Stimulated activated CD4-positive, alpha-beta T cell treated with anti-CD3 and anti-CD28 coated beads, Interleukin-15, amount 100 ng/mL, for 24 hours (primary cell): ENCODE measurements around the gene PDE6B.

Experiments
- DNase-seq: peaks from one replicate; pipeline ENCODE4 v3.0.0-alpha.2; 2020

PDE6B gene

GRCh38 chr4:601612-602558 is 23.5 kb upstream of the PDE6B start:
- DNase-seq = no peak

DNA sequence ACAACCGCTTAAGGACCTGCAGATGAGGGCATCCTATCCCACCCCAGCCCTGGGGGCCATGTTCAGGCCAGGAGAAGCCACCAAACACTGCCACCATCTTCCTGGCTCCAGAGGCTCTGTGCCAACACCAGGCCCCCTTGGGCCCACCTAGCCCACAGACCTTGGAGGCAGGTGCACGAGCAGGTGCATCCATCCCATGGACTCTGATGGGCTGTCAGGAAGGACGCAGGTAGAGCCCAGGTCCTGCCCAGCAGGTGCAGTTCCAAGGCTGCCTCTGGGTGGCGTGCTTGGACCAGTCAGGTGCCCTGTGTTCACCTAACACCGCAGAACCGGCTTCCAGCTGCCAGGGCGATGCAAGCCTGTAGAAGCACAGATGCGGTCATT is 22.8 kb upstream of the PDE6B start:
- DNase-seq = peak; percentile 82

DNA sequence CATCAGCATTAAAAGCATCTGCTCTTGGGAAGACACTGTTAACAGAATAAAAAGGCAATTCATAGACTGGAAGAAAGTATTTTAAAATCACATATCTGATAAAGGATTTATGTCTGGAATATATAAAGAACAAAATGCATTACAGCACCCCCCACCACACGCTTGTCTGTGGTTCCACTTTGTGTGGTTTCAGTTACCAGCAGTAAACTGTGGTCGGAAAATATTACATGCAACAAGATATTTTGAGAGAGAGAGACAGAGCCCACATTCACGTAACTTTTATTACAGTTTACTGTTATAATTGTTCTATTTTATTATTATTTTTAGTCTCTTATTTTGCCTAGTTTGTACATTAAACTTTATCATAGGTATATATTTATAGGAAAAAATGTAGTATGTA is 21.2 kb upstream of the PDE6B start:
- peak; percentile 44 for DNase-seq

GRCh38 chr4:605702-606425 is 19.5 kb upstream of the PDE6B start:
- DNase-seq = no peak

DNA sequence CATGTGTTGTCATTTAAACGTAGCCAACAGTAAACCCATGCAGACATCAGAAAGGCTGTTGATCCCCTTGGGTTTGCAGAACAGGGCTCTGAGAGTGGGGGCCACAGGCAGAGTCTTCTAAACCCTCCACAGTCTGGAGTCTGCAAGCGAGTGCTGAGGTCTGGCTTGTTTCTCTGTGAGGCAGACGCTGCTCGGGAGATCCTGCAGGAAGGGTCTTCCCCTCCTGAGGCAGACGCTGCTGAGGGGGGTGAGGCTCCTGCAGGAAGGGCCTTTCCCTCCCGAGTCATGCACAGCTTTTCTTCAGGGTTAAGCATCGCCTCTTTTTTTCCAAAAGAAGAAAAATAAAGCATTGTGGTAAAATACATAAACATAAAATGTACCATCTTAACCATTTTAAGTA is 17.1 kb upstream of the PDE6B start:
- DNase-seq = no peak

GRCh38 chr4:609400-610050 is 15.8 kb upstream of the PDE6B start:
- DNase-seq = no peak

- no peak for DNase-seq
Measured at GRCh38 chr4:610411-611261, 14.7 kb upstream of the PDE6B start.

DNA sequence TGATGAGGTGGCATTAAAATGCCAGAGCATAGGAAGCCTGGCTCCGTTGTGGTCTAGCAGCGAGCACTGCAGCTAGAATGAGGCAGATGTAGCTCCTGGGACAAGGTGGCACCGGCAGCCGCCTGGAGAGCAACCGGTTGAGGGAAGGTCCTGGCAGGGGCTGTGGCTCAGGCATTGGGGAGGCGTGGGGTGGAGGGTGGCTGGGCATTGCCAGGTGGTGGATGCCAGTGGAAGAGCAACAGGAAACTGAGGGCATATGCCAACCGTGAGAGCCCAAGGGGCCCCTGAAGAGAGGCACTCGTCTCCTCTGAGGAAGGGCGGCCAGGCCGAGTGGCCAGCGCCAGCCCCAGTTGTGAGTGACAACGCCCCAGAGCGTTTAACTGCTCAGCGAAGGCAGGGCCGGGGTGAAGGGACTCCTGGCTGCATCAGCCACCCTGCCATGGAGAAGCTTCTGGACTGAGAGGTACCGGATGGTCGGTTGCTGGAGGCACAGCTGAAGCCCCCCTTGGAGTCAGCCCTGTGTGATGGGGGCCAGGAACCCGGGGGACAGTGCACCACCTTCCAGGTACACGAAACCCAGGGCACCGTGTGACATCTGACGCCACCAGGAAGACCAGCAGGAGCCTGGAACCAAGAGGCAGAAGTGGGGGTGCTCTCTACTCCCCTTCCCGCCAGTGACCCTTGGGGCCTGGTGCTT is 13.2 kb upstream of the PDE6B start:
- DNase-seq = no peak

GRCh38 chr4:612749-613125 is 12.6 kb upstream of the PDE6B start:
- DNase-seq = no peak

- DNase-seq = no peak
Measured at GRCh38 chr4:613126-613525, 12.2 kb upstream of the PDE6B start.

DNA sequence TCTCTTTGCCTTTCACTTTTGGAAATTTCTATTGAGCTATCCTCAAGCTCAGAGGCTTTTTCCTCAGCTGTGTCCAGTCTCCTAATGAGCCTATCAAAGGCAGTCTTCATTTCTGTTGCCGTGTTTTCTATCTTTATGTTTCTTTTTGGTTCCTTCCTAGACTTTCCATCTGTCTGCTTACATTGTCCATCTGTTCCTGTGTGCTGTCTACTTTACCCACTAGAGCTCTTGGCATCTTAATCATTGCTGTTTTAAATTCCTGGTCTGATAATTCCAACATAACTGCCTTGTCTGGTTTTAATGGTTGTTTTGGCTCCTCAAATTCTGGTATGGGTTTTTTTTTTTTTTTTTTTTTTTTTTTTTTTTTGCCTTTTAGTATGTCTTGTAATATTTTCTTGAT is 9.3 kb upstream of the PDE6B start:
- no peak for DNase-seq

GRCh38 chr4:616911-617643 is 8.3 kb upstream of the PDE6B start:
- DNase-seq = no peak

DNA sequence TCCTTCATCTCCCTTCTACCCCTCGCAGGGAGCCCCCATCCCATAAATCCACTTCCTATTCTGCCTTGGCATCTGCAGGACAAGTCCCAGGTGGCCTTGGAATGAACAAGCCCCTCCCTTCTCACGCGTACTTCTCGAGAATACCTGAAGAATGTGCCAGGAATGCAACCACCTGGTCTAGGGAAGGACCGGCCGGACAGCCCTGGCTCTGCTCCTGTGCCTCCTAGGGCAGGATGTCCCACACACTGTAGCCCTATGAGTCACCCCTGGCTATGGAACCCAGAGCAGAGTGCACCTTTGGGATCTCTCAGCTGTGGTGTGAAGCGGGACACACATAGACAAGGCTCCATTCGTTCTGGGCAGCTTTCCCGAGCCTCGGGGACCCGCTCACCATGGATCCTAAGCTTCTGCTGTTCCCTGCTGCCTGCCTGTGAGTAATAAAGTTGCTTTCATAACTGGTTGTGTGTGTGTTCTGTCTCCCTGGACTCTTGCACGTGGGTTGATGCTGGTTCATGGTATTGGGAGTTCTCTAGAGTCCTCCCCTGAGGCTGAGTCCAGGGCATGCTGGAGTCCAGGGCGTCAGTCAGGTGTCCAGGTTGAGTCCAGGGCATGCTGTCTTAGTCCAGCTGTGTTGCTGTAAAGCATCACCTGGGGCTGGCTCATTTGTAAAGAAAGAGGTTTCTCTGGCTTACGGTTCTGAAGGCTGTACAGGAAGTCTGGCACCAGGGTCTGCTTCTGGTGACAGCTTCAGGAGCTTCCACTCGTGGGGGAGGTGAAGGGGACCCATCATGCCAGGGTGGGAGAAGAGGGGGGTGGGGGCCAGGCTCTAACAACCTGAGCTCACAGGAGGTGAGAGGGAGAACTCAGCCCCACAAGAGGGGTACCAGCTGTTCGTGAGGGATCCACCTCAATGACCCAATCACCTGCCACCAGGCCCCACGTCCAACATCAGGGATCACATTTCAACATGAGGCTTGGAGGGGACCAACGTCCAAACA is 7.4 kb upstream of the PDE6B start:
- no peak for DNase-seq

- no peak for DNase-seq
Measured at GRCh38 chr4:620201-620600, 5.2 kb upstream of the PDE6B start.

GRCh38 chr4:620851-621261 is 4.5 kb upstream of the PDE6B start:
- no peak for DNase-seq

- no peak for DNase-seq
Measured at GRCh38 chr4:621296-622070, 3.9 kb upstream of the PDE6B start.

DNA sequence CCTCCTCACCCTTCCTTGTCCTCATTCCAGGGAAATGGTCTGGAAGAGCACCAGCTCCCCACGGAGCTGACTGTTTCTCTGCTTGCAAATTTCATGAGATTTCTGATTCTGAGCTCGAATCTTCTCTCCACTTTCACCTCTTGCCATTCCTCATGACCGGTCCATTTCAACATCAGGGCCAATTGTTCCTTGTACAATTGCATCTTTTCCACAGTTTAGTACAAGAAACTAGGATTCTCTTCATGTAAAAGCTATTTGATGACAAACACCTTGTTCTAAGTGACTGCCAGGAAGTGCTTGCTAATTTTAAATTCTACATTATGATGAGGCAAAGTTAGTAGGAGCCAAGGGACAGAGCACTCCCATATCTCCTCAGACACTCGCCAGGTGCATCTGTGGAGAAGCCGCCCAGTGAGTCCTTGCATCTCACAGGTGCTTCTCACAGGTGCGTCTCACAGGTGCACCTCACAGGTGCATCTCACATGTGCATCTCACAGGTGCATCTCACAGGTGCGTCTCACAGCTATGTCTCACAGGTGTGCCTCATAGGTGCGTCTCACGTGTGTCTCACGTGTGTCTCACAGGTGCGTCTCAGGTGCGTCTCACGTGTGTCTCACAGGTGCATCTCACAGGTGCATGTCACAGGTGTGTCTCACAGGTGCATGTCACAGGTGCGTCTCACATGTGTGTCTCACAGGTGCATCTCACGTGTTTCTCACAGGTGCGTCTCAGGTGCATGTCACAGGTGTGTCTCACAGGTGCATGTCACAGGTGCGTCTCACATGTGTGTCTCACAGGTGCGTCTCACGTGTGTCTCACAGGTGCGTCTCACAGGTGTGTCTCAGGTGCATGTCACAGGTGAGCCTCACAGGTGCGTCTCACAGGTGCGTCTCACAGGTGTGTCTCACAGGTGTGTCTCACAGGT is 3.0 kb upstream of the PDE6B start:
- no peak for DNase-seq
